Heart left ventricle (tissue), 13 donors: ENCODE measurements around the gene ZNF474.

Source experiments
- CTCF ChIP-seq, 12 donors: fragments of 200-600 bp; sonication (generic) in 4 of 12; IDR thresholded peaks; one replicate each; pipeline versions ENCODE4 v1.5.0 to v1.8.0; 2018 to 2022; ENCODE audit warnings: antibody characterized with exemption in 12 of 12, mild to moderate bottlenecking in 5 of 12
- POLR2A ChIP-seq, 2 donors: fragments of 450-650 bp; IDR thresholded peaks; one replicate each; pipeline ENCODE4 v1.6.1; 2017; ENCODE audit warnings: antibody characterized with exemption in 2 of 2, mild to moderate bottlenecking in 2 of 2, moderate library complexity in 2 of 2
- donor health status: ischemic (EF 13 %, LVEDD 7.1; RV severe dilation, severe dysfunction).
- donor health status: DM: no; HTN: yes; CAD: no.
- donor health status: DM: no; HTN: no; CAD: no.
- donor health status: ischemic (EF 25% LVEDD 6.9; RV normal size, moderate dysfunction).
- donor health status: ischemic (EF 25% LVEDD 5.7; RV mildly dilated, moderate dysfunction).
- donor health status: ischemic (EF 35%, LVEDD 5.7; RV mildly dilated, moderate dysfunction).
- donor health status: nonischemic (EF 11% LVEDD 7.7; RV severe dilation, severe dysfunction).
- donor health status: DM: yes; HTN: yes; CAD: no.
- donor health status: PGD.
- donor health status: ischemic (EF 29% LVEDD 5.4; RV normal size, mild dysfunction).
- donor health status: nonischemic (EF 23%, LVEDD 6.1; RV moderate dilation, normal function).

GRCh38 chr5:122111460-122111859 is 17.9 kb upstream of the ZNF474 start:
- TF ChIP-seq CTCF (IDR thresholded peaks at IDR 0.05) (no peak), POLR2A (IDR thresholded peaks at IDR 0.05) (no peak)
